PFSK-1 (cell line): ENCODE data around the gene AKR1C3.

Source experiments
- REST ChIP-seq, 2 experiments: IDR thresholded peaks; 2 replicates each; pipeline versions ENCODE4 v1.6.1 to v1.8.0; 2011 to 2012; ENCODE audit warnings: low read depth in 2 of 2, low read length in 2 of 2, control low read depth in 1 of 2, inconsistent platforms in 1 of 2, mild to moderate bottlenecking in 1 of 2, moderate library complexity in 1 of 2; ENCODE audit not compliant: insufficient read depth in 1 of 2
- TAF1 ChIP-seq: IDR thresholded peaks from 2 replicates; pipeline ENCODE4 v1.6.1; 2012; ENCODE audit warnings: low read length, control low read depth, borderline replicate concordance; ENCODE audit not compliant: insufficient read depth

GRCh38 chr10:5147255-5147980 lies 53.2 kb downstream of the AKR1C3 start:
- no peak for TF ChIP-seq TAF1
- TF ChIP-seq REST (IDR thresholded peaks at IDR 0.05; ENCODE audit: insufficient read depth in 1 of 2, low read depth in 2 of 2, low read length in 2 of 2) = no peak
